Urinary bladder (tissue), 4 donors: ENCODE data around the gene HOXD3. TPM values are rescaled to one million over a fixed set of nuclear protein-coding genes. Genes with fewer than 3 reads are reported as not detected.

Experiments used
- DNase-seq: peaks from one replicate; pipeline ENCODE4 v3.0.0-alpha.2; 2015; ENCODE audit errors: extremely low spot score
- H3K27ac ChIP-seq: one replicate; pipeline ENCODE4 v1.5.1; 2013; ENCODE audit warnings: low read depth, mild to moderate bottlenecking, moderate library complexity
- H3K36me3 ChIP-seq: one replicate; pipeline ENCODE4 v1.6.1; 2013; ENCODE audit warnings: mild to moderate bottlenecking, moderate library complexity; ENCODE audit not compliant: insufficient read depth
- H3K4me1 ChIP-seq: one replicate; pipeline ENCODE4 v1.6.1; 2013; ENCODE audit warnings: mild to moderate bottlenecking, moderate library complexity; ENCODE audit not compliant: insufficient read depth
- H3K4me3 ChIP-seq: one replicate; pipeline ENCODE4 v1.5.1; 2013; ENCODE audit warnings: low read depth, low read length
- WGBS: extraction: QIAGEN DNeasy Blood & Tissue Kit; methylation state at CpG from one replicate; pipeline ENCODE4 v1.1.7; 2013; 5-methylcytosine and 5-hydroxymethylcytosine counted together
- polyA plus RNA-seq: library from polyadenylated mRNA; stranded (reverse); fragments of 200-250 nt; gene quantifications from one replicate; pipeline ENCODE4 v1.2.3, GENCODE V29; 2013
- total RNA-seq: library from RNA; depleted of rRNA; stranded (reverse); fragments of >200 nt; gene quantifications from one replicate; pipeline ENCODE4 v1.2.3, GENCODE V29; 2014
- donor health status: healthy with polysubstance abuse.
- donor health status: healthy.

The HOXD3 gene
- total and polyA plus RNA-seq, 2 donors = 1.6 to 5.2 TPM

DNA sequence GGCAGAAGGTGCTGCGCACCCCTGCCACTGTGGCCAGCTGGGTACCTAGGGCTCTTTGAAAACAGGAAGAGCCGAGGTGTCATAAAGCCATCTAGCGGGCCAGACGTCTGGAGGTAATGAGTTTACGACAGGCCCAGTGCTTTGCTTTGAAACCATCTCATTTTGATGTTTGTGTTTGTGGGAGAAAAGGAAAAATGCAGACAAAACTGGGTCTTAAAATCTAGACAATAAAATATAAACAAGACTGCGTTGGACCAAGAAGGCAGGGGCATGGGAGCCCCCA lies 31.4 kb upstream of the HOXD3 start:
- DNase-seq = no peak
- no peaks in the 10 kb centered on the region for H3K36me3 ChIP-seq
- no peak overlapping the region for H3K27ac ChIP-seq
- WGBS = 73% methylated on average over 6 of the region's 6 CpGs
- H3K4me1 ChIP-seq = peaks cover 6% of the 10 kb centered on the region
- no peak overlapping the region for H3K4me3 ChIP-seq

DNA sequence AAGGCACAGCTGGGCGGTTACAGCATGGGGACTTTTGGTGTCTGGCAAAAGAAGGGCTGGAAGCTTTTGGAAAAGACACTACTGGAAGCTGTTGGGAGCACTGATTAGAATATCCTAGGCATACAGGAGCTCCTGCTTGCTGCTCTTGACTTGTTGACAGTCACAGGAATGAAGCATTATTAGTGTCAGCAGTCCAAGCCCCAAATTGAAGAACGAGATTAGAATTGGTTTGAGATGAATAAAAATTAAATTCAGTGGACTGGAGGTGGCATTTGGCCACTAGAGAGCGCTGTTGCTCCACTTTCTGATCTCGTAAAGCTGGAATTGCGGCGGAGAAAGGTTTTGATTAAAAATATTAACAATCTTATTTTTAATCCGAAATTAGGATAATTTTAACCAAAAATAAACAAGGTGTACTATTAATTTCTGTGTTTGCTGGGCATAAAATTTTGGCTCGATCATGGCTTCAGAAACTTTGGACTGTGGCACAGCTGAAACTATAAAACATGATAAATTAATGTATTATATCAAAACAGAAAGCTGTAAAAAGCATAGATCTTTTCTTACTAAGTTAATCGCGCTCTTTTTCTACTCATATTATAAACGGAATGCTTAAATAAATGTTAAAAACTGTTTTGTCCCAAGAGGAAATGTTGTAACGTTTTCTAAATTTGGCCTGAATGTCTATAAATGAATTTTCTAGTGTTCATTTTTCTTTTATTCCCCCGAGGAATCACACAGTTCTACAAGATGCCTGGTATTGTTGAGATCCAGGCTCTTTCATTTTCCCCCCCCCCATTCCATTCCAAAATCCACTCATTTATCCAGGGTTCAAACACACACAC lies 30.0 kb upstream of the HOXD3 start:
- Histone ChIP-seq H3K27ac (no peak overlapping the region), H3K4me3 (no peak overlapping the region), H3K4me1 (peaks cover 6% of the 10 kb centered on the region), H3K36me3 (no peaks in the 10 kb centered on the region)
- 8% methylated on average over 13 of the region's 13 CpGs for WGBS
- DNase-seq = no peak

DNA sequence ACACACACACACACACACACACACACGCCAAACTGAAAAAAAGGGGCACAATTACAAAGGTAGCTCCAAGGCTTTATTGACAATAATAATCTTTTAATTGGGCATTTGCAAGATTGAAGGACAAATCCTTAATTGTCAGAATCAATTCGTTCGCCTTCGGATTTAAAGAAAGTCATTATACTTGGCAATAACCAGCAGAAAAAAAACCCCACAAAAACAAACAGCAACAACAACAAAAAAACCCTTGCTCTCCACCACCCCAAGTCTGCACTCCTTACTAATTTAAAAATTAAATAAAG lies 29.4 kb upstream of the HOXD3 start:
- H3K4me1 ChIP-seq = peaks cover 6% of the 10 kb centered on the region
- no peaks in the 10 kb centered on the region for H3K36me3 ChIP-seq
- no peak overlapping the region for H3K27ac ChIP-seq
- no peak overlapping the region for H3K4me3 ChIP-seq
- DNase-seq = no peak
- WGBS = 37% methylated on average over 4 of the region's 4 CpGs

DNA sequence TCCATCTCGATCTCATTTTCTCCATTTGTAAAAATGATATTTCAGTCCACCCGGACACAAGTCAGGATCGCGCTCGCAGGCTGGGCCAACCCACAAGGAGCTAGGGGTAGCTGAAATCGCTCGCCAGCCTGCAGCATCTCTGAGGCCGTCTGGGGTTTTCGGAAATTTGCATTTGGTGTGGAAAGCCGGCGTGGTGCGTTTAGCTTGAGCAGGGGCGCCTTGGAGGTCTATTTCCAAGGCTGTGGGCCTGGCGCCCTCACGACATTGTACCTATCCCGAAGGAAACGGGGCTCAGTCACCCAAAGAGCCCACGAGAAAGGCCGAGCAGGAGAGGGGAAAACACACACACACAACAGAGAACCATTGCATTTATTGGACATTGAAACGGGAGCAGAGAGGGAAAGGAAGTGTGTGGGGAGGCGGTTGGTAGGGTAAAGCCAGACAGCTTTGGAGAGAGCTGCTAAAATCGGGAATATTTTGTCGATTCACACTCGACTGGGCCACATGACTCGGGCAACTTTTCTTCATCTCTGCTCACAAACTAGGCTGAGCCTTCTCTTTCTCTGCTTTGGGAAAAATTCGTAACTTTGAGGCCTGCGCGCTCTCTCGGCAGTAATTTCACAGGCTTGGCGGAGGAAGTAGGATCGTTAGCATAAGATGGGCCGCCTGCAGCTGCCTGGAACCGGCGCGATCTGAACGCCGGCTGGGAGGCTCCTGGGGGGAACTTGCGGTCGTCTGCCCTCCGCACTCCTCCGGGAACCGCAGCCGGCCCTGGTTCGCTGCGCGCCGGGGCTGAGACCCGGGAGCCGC lies 28.7 kb upstream of the HOXD3 start:
- no peaks in the 10 kb centered on the region for H3K36me3 ChIP-seq
- no peak overlapping the region for H3K27ac ChIP-seq
- H3K4me1 ChIP-seq = peaks cover 6% of the 10 kb centered on the region
- WGBS = 21% methylated on average over 49 of the region's 49 CpGs
- peak overlapping the region; percentile 59 for H3K4me3 ChIP-seq
- no peak for DNase-seq

DNA sequence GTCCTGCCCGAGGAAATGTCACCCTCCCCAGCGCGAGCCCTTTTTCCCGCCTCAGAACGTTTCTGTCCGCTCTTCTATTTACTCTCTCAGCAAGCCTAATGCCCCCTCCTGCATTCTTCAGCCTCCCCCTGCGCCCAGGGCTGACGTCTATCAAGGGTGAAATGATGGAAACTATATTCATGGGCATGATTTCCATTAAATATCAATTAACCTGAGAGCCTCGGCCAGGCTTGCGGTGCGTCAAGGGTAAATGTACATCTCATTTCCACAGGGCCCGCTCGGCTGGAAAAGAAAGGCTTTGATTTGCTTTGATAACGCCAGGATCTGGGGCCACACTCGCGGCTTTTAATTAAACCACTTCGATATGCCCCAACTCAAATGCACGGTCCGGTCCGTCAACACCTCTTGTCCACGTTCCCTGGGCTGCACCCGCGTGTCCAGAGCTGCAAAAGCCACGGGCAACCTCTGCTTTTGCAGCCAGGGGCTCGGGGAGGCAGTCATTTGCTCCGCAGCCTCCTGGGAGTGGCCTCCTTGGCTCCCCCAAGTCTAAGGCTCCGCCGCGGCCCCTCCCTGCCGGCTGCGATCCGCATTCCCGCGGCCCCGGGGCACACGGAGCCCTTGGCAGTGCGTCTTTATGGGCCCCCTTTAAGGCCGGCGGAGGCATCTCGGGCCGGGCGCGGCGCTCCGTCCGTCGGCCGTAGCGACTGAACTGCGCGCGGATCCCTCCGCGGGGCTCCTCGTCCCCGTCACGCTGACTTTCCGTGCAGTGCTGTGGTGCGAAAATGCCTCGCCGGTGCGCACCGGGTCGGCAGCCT lies 27.9 kb upstream of the HOXD3 start, which contains the start of gene HOXD8:
Gene HOXD8, plus strand, starts transcription at position 724 of the 815 bp plus-strand sequence. CDS start 662 bp downstream, outside the sequence.
- 2% methylated on average over 64 of the region's 64 CpGs for WGBS

DNA sequence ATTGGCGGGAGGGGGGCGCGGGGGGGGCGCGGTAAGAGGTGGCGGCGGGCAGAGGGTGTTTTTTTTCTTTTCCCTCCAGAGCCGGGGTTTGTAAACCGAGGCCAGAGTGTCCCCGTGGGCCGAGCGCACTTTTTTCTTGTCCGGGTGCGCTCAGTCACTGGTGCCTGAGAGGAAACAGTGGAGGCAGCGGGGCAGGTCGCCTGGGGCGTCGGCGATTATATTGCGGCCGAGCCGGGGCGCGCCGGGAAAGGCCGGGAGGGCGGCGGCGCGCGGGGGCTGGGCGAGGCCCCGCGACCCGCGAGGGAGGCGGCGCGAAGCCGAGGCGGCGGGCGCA lies 27.3 kb upstream of the HOXD3 start:
- peak overlapping the region; percentile 79 for H3K27ac ChIP-seq
- WGBS = under 1% methylated on average over 43 of the region's 43 CpGs
- H3K4me1 ChIP-seq = peaks cover 6% of the 10 kb centered on the region
- DNase-seq = no peak
- peak overlapping the region; percentile 59 for H3K4me3 ChIP-seq
- H3K36me3 ChIP-seq = no peaks in the 10 kb centered on the region

More for the DNA sequence above, 27.9 kb upstream of the HOXD3 start, which contains the start of gene HOXD8:
- Histone ChIP-seq H3K4me3 (peak within 1 kb of the TSS; percentile 59), H3K4me1 (peaks cover 6% of the 10 kb centered on the region), H3K36me3 (no peaks in the 10 kb centered on the region), H3K27ac (peak within 1 kb of the TSS; percentile 79)
- DNase-seq = no peak

DNA sequence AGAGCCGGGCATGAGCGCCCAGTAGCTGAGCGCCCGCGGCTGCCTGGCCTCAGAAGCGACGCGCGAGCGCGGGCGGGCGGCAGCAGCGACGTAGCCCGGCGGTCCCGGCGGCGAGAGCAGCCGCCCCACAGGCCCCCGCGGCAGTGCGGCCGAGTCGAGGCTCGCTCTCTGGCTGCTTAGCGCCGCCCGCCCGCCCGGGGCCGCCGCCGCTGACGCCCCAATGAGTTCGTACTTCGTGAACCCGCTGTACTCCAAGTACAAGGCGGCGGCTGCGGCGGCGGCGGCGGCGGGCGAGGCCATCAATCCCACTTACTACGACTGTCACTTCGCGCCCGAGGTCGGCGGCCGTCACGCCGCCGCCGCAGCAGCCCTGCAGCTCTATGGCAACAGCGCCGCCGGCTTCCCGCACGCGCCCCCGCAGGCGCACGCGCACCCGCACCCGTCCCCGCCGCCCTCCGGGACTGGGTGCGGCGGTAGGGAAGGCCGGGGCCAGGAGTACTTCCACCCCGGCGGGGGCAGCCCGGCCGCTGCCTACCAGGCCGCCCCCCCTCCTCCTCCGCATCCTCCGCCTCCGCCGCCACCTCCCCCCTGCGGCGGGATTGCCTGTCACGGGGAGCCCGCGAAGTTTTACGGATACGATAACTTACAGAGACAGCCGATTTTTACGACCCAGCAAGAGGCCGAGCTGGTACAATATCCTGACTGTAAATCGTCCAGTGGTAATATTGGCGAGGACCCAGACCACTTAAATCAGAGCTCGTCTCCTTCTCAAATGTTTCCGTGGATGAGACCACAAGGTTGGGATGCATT lies 26.8 kb upstream of the HOXD3 start:
- no peaks in the 10 kb centered on the region for H3K36me3 ChIP-seq
- peak overlapping the region; percentile 79 for H3K27ac ChIP-seq
- no peak for DNase-seq
- H3K4me3 ChIP-seq = peak overlapping the region; percentile 59
- peaks cover 6% of the 10 kb centered on the region for H3K4me1 ChIP-seq
- WGBS = 1% methylated on average over 100 of the region's 100 CpGs

DNA sequence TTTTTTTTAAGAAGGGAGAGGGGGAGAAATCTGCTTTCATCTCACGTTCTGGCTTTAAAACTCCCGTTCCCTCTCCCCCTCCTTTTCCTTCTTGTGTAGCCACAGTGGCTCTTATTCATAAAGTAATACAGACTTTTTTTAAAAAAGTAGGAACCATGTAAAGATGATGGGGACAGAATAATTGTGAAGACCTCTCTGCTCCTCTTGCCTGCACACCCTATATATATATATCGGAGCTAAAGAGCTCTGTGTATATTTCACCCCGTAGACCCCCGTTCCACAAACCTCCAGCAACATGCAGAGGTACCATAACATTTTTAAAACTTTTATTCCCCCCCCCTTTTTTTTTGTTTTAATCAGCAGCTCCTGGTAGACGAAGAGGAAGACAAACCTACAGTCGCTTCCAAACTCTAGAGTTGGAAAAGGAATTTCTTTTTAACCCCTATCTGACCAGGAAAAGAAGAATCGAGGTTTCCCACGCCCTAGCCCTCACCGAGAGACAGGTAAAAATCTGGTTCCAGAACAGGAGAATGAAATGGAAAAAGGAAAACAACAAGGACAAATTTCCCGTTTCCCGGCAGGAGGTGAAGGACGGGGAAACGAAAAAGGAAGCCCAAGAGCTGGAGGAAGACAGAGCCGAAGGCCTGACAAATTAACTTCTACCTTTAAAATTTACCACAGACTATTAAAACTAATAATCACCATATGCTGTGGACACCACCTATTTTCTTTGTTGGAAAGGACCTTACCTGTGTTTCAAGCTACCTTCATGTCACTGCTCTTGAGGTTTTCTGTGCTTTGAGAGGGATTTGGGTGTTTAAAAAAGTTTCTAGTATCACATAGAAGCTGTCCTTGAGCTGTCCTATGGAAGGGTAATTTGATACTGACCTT lies 25.9 kb upstream of the HOXD3 start:
- 32% methylated on average over 15 of the region's 15 CpGs for WGBS
- H3K27ac ChIP-seq = peak overlapping the region; percentile 45
- H3K4me3 ChIP-seq = peak overlapping the region; percentile 59
- H3K36me3 ChIP-seq = no peaks in the 10 kb centered on the region
- peaks cover 6% of the 10 kb centered on the region for H3K4me1 ChIP-seq
- no peak for DNase-seq

DNA sequence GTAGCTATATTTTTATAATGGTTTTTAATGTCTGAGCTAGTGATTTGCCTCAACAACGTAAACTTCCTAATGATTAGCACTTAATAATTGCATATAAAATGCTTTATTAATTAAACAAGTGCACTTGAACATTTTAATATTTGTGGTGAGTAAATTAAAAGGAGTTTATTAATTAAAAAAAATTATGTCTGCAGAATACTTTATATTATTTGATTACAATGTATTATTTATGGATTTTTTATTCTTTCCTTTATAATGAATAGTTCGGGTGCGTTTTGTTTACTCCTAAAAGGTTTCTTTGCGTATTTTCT lies 25.3 kb upstream of the HOXD3 start:
- Histone ChIP-seq H3K36me3 (no peaks in the 10 kb centered on the region), H3K27ac (no peak overlapping the region), H3K4me1 (peaks cover 6% of the 10 kb centered on the region), H3K4me3 (peak overlapping the region; percentile 1)
- no peak for DNase-seq
- WGBS = 43% methylated on average over 4 of the region's 4 CpGs

DNA sequence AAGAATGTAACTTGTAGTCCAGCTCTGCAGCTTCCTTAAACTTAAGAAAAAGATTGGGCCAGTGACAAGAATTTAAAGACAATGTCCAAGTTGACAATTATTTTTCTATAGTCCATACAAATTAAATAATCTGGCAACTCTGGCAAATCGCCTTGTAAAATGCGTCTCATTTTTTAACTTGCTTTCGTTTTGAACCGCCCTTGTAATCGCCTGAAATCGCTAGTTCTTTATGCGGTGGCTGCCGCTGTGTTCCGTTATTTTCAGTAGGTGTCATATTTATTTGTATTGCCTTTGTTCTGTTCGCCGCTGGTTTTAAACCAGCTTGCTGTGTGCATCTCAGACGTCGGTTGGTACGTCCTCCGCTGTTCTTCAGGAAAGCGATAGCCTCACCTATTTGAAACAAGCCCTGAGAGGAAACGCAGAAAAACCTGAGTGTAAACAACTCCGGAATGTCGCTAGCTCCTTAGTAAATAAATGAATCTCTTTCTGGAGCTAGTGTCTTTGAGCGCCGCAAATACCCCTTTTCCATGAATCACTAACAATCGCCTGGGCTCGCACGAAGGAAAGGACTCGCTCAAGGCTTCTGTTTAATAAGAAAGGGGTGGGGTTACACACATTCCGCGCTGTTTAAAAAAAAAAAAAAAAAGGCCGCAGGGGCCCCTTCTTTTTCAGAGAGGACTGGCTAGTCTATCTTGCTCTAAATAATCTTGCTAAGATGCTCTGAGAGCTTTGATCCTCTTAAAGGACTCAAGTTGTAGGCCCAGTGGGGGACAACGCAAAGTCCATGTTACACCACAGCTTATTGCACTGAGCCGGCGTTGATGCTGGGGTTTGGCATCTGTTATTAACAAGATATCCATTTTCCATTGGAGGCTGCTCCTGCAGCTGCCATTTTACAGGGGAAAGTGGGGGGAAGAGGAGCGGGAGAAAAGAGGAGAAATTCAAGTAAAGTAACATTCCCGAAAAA lies 24.6 kb upstream of the HOXD3 start:
- Histone ChIP-seq H3K27ac (no peak overlapping the region), H3K4me3 (peak overlapping the region; percentile 9), H3K36me3 (no peaks in the 10 kb centered on the region), H3K4me1 (peaks cover 6% of the 10 kb centered on the region)
- 33% methylated on average over 33 of the region's 33 CpGs for WGBS
- DNase-seq = no peak

DNA sequence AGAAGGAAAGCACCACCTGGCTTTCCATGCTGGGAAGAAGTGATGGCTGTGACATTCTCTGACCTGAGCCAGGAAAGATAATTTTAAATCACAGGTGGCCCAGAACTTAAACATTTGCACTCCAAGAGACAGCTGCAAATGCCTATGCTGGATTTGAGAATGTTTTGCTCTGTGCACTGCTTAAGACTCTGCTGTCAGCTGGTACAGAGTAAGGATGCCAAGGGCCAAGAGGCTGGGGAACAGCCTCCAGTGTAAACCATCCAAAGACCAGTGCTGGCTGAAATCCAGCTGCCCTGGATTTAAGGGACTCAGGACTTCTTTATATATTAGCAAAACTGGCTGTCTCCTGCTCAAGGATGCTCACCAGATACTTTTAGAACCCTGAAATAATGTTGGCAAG lies 23.7 kb upstream of the HOXD3 start:
- H3K36me3 ChIP-seq = no peaks in the 10 kb centered on the region
- H3K27ac ChIP-seq = no peak overlapping the region
- DNase-seq = no peak
- H3K4me1 ChIP-seq = peaks cover 6% of the 10 kb centered on the region
- H3K4me3 ChIP-seq = no peak overlapping the region

DNA sequence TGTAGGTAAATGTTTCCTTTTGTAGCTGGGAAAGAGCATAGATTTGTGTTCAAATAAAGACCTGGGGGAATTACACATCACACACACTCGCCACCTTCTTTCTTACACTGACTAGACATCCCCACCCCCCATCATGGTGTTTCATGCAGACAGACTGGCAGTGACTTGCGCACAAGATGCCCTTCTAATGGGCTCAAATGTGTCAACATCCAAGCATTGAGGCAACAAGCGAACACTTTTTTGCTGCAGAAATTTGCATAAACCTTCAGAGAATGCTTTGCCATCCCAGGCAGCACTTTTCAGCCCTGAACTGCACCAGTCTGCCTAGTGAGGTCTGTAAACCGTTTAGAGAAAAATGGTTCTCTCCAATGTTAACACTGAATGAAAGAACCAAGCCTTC lies 23.1 kb upstream of the HOXD3 start:
- Histone ChIP-seq H3K36me3 (no peaks in the 10 kb centered on the region), H3K4me1 (peaks cover 6% of the 10 kb centered on the region), H3K27ac (no peak overlapping the region), H3K4me3 (no peak overlapping the region)
- WGBS = 73% methylated on average over 4 of the region's 4 CpGs
- no peak for DNase-seq
